Measurements from ENCODE around the gene GNPTG.
A peak's percentile ranks its signal among the peaks of the same experiment; 100 is the strongest.

GNPTG gene

GRCh38 chr16:1333854-1334700 is 17.7 kb upstream of the GNPTG start:
- DNase-seq (ENCODE audit: low read depth): no peak

DNA sequence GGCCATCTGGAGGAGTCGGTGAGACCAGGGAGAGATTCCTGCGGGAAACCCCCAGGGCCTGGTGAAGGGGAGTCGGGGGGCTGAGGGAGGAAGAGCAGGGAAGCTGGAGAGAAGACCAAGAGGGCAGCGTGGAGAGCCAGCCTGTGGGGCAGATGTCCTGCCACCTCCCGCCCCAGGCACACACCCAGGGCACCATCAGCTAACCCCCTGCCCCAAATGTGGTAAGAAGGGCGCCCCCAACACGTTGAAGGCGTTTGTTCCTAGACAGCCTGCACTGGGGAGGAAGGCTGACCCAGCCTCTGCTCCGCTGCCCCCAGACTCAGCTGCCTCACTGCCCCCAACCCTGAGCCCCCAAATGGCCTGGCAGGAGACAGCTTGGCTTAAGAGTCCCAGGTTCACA is 17.0 kb upstream of the GNPTG start:
- no peak for DNase-seq (ENCODE audit: low read depth)

DNA sequence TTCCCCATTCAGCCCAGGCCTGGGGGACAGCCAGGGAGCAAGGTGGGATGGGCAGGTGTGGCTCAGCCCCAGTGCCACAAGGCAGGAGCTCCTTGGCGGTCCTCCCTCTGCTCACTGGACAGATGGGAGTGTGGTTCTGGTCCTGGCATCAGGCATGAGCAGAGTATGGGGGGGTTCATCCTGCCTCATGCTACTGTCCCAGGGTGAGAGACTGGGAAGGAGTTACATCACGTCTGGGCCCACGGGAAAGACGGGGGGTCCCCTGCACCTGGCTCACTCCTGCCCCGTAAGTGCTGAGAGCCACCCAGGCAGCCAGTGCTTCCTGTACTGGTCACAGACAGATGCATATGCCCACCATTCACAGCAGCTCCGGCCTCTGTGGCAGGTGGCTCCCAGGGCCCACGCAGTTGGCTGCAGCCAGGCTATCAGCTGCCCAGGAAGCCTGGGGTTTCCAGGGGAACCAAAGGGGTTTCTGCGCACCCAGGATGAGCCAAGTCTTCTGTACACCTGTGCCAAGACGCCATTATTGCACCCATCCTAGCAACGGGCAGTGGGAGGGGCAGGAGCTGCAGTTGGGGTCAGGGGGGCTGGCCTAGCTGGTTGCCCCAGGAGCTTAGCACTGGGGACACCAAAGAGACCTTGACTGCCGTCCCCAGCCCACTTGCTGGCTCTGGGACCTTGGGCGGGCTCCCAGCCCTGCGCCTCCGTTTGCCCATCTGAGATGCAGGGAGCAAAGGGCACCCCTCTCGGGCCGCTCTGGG is 16.3 kb upstream of the GNPTG start:
- DNase-seq (ENCODE audit: low read depth): no peak

DNA sequence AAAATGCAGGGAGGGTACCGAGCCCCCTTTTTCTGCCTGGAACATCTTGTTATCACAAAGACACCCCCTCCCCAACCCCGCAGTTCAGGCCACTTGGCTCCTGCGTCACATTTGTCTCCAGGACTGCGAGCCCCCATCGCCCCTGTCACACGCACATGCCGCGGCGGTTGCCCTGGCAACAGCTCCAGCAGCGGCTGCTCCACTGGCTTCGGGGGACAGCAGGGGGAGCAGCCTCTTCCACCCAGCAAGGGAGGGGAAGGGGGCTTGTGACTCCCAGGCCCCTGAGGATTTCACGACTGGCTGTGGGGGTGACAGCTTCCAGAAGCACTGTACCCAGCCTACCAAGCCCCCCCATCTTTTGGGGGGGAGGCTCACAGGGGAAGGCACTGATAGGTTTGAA is 15.7 kb upstream of the GNPTG start:
- DNase-seq (ENCODE audit: low read depth): no peak

- DNase-seq (ENCODE audit: low read depth): no peak
Measured at GRCh38 chr16:1336619-1337018, 15.1 kb upstream of the GNPTG start.

- DNase-seq (ENCODE audit: low read depth): no peak
Measured at GRCh38 chr16:1337486-1337885, 14.2 kb upstream of the GNPTG start.

GRCh38 chr16:1338119-1338730 is 13.5 kb upstream of the GNPTG start:
- DNase-seq (ENCODE audit: low read depth): no peak

DNA sequence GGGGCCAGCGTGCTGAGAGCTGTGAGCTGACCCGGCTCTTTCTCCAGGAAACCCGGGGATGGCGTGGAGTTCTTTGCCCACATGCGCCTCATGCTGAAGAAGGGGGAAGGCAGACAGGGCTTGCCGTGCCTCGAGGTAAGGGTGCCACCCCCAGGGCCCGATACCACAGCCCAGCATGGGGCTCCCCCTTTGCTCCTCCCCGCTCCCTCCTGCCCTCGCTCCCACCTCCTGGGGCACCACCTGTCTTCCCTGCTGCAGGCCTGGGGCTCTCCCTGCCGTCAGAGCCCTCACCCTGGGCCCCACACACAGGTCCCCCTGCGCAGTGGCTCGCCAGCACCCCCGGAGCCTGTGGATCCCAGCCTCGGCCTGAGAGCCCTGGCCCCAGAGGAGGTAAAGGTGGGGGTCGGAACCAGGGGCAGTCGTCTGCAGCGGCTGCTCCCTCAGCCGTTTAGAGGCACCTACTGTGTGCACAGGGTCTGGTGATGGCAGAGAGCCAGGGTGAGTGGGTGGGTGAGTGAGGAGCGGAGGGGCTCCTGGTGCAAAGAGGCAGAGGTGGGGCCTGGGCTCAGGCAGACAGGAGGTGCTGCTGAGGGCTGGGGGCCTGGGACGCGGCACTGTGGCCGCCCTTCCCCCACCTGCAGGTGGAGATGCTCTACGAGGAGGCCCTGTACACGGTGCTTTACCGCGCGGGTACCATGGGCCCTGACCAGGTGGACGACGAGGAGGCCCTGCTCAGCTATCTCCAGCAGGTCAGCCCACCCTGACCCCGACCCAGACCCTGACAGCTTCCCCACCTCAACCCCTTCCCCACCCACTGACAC is 12.7 kb upstream of the GNPTG start:
- no peak for DNase-seq (ENCODE audit: low read depth)

DNA sequence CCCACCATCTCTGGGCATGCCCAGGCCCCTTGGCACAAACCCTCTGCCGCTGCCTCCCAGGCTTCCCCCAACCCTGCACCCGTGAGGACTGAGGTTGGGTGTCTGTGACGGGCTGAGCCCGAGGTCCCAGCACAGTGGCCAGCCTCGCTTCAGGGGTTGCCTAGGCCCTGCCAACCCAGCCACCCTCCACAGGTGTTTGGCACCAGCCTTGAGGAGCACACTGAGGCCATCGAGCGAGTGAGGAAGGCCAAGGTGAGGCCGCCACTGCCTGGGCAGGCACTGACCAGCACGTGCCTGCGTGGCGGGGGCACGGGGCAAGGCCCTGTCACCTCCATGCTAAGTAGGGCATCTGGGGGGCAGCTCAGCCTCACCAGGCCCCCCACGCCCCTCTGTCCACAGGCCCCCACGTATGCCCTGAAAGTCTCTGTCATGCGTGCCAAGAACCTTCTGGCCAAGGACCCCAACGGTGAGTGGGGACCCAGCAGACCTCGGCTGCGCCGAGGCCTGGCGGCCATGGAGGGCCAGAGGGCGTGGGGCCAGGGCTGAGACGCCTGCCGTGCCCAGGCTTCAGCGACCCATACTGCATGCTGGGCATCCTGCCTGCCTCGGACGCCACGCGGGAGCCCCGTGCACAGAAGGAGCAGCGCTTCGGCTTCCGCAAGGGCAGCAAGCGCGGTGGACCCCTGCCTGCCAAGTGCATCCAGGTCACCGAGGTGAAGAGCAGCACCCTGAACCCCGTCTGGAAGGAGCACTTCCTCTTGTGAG is 10.8 kb upstream of the GNPTG start:
- DNase-seq (ENCODE audit: low read depth): no peak

- no peak for DNase-seq (ENCODE audit: low read depth)
Measured at GRCh38 chr16:1341495-1342420, 10.0 kb upstream of the GNPTG start.

GRCh38 chr16:1342526-1343427 is 9.0 kb upstream of the GNPTG start:
- DNase-seq (ENCODE audit: low read depth): peak; percentile 94

DNA sequence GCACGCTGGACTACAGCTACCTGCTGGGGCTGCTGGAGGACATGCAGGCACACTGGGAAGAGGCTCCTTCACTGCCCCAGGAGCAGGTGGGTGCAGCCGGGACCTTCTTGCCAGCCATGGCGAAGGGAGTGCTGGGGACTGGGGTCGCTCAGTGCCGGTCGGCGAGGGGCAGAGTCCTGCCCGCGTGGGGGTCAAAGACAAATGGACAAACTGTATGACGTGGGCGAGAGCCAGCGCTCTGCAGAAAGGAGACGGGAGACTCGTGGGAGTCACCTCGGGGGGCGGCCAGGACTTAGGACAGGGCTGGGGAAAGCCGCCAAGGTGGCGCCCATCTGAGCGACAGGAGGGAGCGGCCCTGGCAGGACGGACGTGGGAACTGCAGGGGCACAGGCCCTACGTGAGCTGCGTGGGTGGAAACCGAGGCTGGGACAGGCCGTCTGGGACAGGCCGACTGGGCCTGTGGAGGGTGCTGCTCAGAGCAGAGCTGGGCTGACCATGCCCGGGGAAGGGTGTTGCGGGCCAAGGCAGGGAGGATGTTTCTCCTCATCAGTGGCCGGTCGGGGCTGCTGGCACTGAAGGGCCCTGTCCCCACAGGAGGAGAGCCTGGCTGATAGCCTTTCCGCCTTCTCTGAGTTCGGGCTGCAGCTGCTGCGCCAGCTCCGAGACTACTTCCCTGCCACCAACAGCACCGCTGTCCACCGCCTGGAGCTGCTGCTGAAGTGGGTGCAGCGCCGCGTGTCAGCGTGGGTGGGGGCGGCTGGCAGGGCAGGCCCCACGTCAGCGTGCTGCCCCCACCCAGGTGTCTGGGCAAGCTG is 8.1 kb upstream of the GNPTG start:
- DNase-seq (ENCODE audit: low read depth): no peak

DNA sequence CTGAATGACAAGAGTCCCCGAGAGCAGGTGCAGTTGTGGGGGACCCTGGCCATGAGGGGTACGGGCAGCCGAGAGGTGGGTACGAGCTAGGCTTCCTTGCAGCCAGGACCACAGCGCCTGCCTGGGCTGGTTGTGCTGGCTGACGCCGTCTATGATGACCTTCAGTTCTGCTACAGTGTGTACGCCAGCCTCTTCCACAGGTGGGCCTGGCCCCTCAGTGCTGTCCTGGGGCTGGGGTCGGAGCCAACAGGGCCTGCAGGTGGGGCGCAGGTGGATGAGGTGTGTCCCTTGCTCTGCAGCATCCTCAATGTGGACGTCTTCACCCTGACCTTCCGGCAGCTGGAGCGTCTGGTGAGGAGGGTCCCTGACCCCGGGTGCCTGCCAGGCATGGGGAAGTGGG is 7.2 kb upstream of the GNPTG start:
- DNase-seq (ENCODE audit: low read depth): no peak

DNA sequence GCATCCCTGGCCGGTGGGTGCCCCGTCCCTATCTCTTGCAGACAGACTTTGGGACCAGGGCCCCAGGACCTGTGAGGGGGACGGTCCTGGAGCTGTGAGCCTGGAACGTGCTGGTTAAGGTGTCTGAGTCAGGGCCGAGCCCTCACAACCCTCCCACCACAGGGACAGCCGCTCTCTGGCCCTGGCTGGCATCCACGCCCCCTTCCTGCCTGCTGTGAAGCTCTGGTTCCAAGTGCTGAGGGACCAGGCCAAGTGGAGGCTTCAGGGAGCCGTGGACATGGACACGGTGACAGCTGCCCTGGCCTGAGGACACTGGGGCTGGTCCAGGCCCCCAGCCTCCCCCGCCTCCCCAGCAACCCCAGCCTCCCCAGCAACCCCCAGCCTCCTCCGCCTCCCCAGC is 6.6 kb upstream of the GNPTG start:
- DNase-seq (ENCODE audit: low read depth): no peak

- no peak for DNase-seq (ENCODE audit: low read depth)
Measured at GRCh38 chr16:1345651-1346421, 5.9 kb upstream of the GNPTG start.

DNA sequence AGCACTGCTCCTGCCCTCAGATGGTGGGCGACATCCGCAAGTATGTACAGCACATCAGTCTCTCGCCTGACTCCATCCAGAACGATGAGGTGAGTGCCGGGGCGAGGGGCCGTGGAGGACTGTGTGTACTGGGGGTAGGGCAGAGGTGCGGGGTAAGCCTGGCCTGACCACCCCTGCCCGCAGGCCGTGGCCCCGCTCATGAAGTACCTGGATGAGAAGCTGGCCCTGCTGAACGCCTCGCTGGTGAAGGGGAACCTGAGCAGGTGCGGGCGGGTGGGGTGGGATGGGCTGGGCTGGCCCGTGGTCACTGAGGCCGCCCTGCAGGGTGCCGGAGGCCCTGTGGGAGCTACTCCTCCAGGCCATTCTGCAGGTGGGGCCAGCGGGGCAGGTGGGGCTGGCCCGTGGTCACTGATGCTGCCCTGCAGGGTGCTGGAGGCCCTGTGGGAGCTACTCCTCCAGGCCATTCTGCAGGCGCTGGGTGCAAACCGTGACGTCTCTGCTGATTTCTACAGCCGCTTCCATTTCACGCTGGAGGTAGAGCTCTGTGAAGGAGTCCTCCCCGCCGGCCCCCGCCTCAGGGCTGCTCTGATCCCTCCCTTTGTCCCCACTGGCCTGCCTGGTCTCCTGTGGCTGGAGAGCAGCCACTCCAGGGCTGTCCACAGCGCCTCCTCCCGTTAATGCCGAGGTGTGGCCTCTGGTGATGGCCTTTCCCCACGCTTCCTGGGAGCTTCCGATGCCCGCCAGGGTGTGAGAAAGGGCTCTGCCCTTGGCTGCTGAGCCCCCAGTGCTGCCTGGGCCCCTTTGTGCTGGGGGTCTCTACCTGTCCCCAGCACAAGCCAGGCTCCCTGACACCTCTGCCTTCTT is 5.1 kb upstream of the GNPTG start:
- DNase-seq (ENCODE audit: low read depth): no peak
